ENCODE results near the gene PDS5A. TPM values are rescaled to one million over a fixed set of nuclear protein-coding genes. Genes with fewer than 3 reads are reported as not detected.
A peak's percentile ranks its signal among the peaks of the same experiment; 100 is the strongest.

PDS5A gene
- total and polyA plus RNA-seq, 9 of the 15 experiments (the other 6 are each of a cell fraction or from before 2014, with no cell fraction given) = 16.4 to 85.4 (median 70.0) TPM

GRCh38 chr4:39792529-39792928 is 185.2 kb downstream of the PDS5A start (continued):
- TF ChIP-seq RERE (CRISPR knock-in tag; IDR thresholded peaks at IDR 0.05; ENCODE audit: borderline replicate concordance) (no peak), ZSCAN29 (IDR thresholded peaks at IDR 0.05) (no peak), TCF3 (CRISPR knock-in tag; IDR thresholded peaks at IDR 0.05) (peak; percentile 81), HNRNPK (IDR thresholded peaks at IDR 0.05; ENCODE audit: low read depth, low read length, poor library complexity, severe bottlenecking) (no peak), MAFK (IDR thresholded peaks at IDR 0.05; ENCODE audit: low read length) (no peak), TARDBP (IDR thresholded peaks at IDR 0.05) (no peak), ID3 (CRISPR knock-in tag; IDR thresholded peaks at IDR 0.05) (no peak), ID3 (tag; IDR thresholded peaks at IDR 0.05) (no peak), SNIP1 (IDR thresholded peaks at IDR 0.05; ENCODE audit: low read depth) (no peak), ZNF23 (CRISPR knock-in tag; IDR thresholded peaks at IDR 0.05) (no peak), ZNF740 (CRISPR knock-in tag; IDR thresholded peaks at IDR 0.05) (0 out of 2 replicates have a peak, but pooled peaks have one; percentile 27), ZNF740 (tag; IDR thresholded peaks at IDR 0.05) (no peak), THAP7 (CRISPR knock-in tag; IDR thresholded peaks at IDR 0.05) (no peak), EP300 (IDR thresholded peaks at IDR 0.05; ENCODE audit: low read length) (peak; percentile 17; the same call in 1 of the 2 replicates), ZHX1 (conservative IDR thresholded peaks at IDR 0.05; ENCODE audit: low read length) (no peak), ETV1 (tag; conservative IDR thresholded peaks at IDR 0.05; ENCODE audit: low read depth) (no peak), CEBPG (CRISPR knock-in tag; IDR thresholded peaks at IDR 0.05) (no peak), CEBPG (tag; conservative IDR thresholded peaks at IDR 0.05 in 1 of 2, IDR thresholded peaks at IDR 0.05 in 1 of 2) (no peak), TAL1 (IDR thresholded peaks at IDR 0.05) (peak; percentile 83), RFX1 (IDR thresholded peaks at IDR 0.05) (no peak), KLF13 (tag; IDR thresholded peaks at IDR 0.05; ENCODE audit: borderline replicate concordance, low read depth) (no peak)

Data from K562 (cell line).